ENCODE results near the gene CD47.

Gene CD47

GRCh38 chr3:108131475-108132134 lies 40.8 kb upstream of the CD47 start:
- H3K27ac ChIP-seq: no peak overlapping the region
- no peak for TF ChIP-seq CTCF (IDR thresholded peaks at IDR 0.05)
- no peak for TF ChIP-seq ZFX (IDR thresholded peaks at IDR 0.05; ENCODE audit: borderline replicate concordance)

GRCh38 chr3:108130701-108131474 lies 40.1 kb upstream of the CD47 start:
- H3K27ac ChIP-seq: no peak overlapping the region
- TF ChIP-seq CTCF (IDR thresholded peaks at IDR 0.05): no peak
- no peak for TF ChIP-seq ZFX (IDR thresholded peaks at IDR 0.05; ENCODE audit: borderline replicate concordance)

- TF ChIP-seq ZFX (IDR thresholded peaks at IDR 0.05; ENCODE audit: borderline replicate concordance): no peak
- no peak for TF ChIP-seq CTCF (IDR thresholded peaks at IDR 0.05)
- H3K27ac ChIP-seq: no peak overlapping the region
Observed at GRCh38 chr3:108130236-108130635, 39.4 kb upstream of the CD47 start.

- TF ChIP-seq CTCF (IDR thresholded peaks at IDR 0.05) (no peak), ZFX (IDR thresholded peaks at IDR 0.05; ENCODE audit: borderline replicate concordance) (no peak)
- no peak overlapping the region for H3K27ac ChIP-seq
Observed at GRCh38 chr3:108127301-108127988, 36.6 kb upstream of the CD47 start.

GRCh38 chr3:108126348-108126747 lies 35.5 kb upstream of the CD47 start:
- TF ChIP-seq ZFX (IDR thresholded peaks at IDR 0.05; ENCODE audit: borderline replicate concordance): no peak
- TF ChIP-seq CTCF (IDR thresholded peaks at IDR 0.05): no peak

GRCh38 chr3:108125550-108126071 lies 34.8 kb upstream of the CD47 start:
- H3K27ac ChIP-seq: no peak overlapping the region

More at GRCh38 chr3:108126348-108126747, 35.5 kb upstream of the CD47 start:
- H3K27ac ChIP-seq: no peak overlapping the region

More at GRCh38 chr3:108125550-108126071, 34.8 kb upstream of the CD47 start:
- TF ChIP-seq ZFX (IDR thresholded peaks at IDR 0.05; ENCODE audit: borderline replicate concordance) (no peak), CTCF (IDR thresholded peaks at IDR 0.05) (no peak)

Measured in 22Rv1 (cell line).